Tongue (tissue), 2 donors: Measurements from ENCODE around the gene ANAPC10. TPM values are rescaled to one million over a fixed set of nuclear protein-coding genes. Genes with fewer than 3 reads are reported as not detected.
"Not testable (repeated sequence)": the region's sequence is repeated elsewhere in the genome, so short reads cannot be mapped to it uniquely, and the experiment has no call there.

Experiments
- DNase-seq: peaks from one replicate; pipeline ENCODE4 v3.0.0-alpha.2; 2015
- total RNA-seq: library from RNA; depleted of rRNA; stranded (reverse); fragments of >200 nt; gene quantifications from one replicate; pipeline ENCODE4 v1.2.3, GENCODE V29; 2014

ANAPC10 gene
- total RNA-seq, 1 donor from 2014 or later, result 41.5 TPM

DNA sequence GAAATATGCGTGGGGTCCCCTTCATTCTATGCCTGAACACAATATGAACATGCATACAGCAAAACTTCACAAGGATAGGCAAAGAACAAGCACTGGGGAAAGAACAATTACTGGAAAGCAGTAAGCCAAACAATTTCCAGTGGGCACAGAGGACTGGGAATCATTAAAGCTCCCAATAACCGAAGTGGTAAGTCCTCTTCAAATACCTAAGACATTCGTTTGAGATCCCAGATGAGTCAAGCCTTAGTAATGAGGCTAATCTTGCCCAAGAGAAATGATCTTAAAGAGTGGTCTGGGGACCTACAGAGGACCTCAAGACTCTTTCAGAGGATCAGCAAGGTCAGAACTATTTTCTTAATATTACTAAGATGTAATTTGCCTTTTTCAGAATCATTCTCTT is 28.6 kb downstream of the ANAPC10 start:
- no peak for DNase-seq

DNA sequence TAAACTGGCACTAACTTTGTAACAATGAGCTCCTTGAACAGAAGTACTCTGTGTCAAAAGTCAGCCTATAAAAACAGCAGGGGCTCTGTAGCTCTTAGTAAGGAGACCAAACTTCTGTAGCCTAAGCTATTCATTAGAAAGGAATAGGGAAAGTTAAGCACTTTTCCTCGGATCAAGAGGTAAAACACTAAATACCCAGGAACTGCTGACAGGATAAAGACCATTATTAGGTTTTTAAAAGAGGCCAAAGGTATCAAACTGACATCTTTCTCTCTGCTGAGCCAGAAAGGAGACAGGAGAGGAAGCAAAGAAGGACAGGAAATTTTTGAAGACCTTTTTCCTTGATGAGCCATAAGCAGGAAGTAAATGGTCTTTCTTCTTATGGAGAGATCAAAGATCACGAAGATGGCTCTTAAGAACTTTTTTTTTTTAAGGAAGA is 31.9 kb downstream of the ANAPC10 start:
- no peak for DNase-seq

DNA sequence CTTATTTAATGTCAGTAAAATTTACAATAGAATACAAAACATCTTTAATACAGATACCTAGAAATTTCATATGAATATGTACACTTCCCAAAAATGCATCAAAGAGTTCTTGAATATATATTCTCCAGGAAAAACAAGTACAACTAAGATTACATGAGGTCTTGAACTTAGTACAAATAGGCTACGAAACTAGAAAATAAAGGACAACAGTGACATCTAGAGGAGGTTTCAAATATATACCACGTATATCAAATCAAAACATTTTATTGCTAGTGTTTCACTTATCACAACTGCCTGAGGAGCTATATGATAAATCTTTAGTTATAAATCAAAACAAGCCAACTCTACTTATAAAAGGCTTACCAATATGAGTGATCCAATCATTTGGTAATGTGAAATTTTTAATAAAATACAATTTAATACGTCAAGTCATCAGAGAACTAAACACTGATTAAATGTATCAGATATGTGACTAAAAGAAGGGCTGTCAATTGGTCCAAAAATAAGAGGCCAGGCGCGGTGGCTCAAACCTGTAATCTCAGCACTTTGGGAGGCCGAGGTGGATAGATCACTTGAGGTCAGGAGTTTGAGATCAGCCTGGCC is 36.6 kb downstream of the ANAPC10 start:
- DNase-seq, result peak; percentile 76

DNA sequence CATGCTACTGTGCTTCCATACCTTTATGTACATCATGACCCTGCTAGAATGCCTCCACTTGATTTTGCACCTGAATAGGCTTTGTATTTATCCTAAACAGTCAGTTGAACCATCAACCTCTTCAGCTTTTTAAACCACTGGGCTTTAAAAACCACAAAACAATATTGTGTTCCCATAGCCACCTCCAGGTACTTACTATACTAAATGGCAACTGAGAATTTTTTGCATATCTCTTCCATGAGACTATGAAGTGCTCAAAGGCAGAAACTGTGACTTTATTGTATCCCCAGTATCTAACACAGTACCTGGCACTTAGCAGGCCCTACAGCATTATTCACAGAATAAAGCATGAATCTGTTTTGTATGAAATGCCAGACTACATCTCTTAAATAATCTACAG is 39.7 kb downstream of the ANAPC10 start:
- no peak for DNase-seq

DNA sequence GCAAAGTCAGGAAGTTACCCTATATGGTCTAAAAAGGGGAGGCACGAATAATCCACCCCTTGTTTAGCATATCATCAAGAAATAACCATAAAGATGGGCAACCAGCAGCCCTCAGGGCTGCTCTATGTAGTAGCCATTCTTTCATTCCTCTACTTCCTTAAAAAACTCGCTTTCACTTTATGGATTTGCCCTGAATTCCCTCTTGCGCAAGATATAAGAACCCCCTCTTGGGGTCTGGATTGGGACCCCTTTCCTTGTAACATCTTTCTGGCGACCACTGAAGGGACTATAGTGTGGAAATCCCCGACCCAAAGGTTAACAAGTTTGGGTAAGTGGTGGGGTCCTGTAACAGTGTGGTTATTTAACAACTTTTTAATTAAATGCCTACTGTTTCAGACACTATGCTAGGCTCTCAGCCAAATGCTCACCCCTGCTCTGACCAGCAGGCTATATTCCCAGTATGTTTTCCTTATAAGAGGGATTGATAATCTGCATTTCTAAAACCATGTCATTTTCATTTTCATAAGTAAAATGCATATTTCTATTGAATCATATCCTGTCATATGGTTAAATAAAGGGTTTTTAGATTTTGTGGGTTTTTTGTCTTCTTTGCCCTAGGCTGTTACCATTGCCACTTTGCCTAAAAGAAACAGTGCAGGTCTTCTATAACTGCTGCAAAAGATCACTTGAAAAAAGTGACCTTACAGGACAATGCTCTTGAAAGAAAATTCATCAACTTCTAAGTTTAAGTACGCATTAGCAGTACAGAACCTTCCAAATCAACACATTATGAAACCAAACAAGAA is 41.5 kb downstream of the ANAPC10 start:
- no peak for DNase-seq

DNA sequence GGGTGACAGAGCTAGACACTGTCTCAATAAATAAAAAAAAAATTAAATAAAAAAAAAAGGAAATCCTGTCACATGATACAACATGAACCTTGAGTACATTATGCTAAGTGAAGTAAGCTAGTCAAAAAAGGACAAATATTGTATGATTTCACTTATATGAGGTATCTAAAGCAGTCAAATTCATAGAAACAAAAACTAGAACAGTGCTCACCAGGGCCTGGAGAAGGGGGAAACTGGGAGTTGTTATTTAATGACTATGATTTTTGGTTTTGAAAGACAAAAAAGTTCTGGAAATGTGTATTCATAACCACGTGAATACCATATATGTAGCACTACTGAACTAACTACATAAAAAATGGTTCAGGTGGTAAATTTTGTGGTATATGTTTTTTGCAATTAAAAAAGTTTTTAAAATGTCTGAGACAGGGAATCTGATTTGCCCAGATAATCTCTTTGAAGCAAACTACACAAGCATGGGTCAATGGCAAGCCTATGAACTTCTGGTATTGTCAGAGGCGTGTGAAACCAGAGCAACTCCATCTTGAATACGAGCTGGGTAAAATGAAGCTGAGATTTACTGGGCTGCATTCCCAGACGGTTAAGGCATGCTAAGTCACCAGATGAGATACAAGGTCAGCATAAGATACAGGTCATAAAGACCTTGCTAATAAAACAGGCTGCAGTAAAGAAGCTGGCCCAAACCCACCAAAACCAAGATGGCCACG is 42.3 kb downstream of the ANAPC10 start:
- no peak for DNase-seq

DNA sequence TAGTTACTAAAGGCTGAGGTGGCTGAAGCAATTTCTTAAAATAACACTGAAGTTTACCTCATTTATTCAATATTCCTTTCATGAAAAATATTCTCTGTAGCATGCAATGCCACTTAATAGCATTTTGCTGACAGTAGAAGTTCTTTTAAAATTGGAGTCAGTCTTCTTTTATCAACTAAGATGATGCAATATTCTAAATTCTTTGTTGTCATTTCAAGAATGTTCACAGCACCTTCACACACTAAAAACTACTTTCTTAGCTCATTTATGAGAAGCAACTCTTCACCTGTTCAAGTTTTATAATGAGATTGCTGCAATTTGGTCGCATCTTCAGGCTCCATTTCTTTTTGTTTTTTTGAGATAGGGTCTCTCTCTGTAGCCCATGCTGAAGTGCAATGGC is 48.8 kb downstream of the ANAPC10 start:
- DNase-seq, result no peak

DNA sequence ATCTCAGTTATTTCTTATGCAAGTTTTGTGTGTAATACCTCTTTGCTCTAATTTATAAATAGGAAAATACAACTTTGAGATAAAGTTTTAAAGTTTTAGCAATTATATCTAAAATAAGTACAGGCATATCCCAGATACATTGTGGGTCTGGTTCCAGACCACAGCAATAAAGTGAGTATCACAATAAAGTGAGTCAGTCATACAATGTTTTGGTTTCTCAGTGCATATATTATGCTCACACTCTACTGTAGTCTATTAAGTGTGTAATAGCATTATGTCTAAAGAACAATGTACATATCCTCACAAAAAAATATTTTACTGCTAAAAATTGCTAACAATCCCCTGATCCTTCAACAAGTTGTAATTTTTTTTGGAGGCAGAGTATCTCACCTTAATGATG is 49.2 kb downstream of the ANAPC10 start:
- no peak for DNase-seq

DNA sequence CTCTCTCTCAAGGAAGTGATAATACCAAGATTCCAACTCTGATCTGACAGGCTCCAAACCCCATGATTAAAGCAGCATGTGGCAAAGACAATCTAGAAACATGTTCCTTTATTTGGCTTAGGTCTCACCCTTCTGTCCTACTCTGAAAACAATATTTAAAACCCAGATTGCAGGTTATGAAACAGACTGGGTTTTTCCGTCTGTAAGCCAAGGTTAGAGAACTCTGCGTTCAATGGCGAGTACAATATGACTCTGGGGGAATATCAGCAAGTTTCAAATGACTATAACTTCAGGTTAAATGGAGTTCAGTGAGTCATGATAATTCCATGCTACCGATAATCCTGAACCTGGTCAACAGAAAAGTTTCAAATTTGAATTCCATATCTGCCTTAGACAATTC is 50.8 kb downstream of the ANAPC10 start:
- DNase-seq, result no peak

DNA sequence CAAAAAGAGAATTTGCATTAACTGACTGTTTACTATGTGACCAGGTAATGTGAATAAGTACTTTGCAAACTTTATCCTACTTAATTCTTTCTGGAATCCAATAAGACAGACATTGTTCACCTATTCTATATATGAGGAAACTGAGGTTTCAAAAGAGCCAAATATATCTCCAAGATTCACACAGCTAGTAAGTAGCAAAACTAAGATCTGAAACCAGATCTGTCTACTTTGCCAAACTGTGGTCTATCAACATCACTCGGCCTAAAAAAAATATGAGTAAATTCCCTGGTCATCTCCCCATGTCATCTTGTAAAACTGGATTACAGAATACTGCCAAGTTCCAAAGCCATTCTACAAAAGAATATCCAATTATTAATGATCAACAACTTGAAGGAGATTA is 52.8 kb downstream of the ANAPC10 start:
- DNase-seq, result no peak

DNA sequence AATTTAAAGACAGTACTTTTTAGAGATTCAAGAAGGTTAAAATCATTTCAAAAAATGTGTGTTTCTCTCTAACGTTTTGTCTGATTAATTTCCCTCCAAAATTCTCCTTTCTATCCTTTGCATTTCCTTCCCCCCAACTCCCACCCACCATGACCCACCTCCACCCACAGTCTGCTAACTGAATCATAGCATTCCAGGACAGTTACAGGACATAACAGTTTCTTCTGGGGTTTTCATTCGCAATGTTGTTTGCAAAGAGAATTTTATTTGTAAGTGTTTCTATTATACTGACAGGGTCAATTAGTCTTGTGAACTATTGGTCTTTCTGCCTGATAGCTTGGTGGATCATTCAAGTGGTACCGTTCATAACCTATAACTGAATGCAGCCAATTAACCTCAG is 53.7 kb downstream of the ANAPC10 start:
- DNase-seq, result no peak

DNA sequence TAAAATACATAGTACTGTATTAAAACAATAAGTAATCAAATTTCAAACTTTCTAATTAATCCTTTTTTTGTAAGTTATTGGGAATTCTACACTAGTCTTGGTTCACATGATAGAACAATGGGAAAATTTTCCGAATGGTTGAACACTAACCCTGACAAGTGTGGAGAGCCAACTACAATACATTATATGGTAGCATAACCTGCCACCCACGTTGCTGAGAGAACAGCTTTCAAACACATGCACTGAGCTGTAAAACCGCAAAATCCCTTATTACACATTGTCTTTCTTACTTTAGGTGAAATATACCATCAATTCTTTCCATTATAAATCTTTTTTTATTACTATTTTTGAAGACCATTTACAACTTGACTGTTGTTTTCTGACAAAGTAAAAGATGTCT is 54.7 kb downstream of the ANAPC10 start:
- peak; percentile 31 for DNase-seq

DNA sequence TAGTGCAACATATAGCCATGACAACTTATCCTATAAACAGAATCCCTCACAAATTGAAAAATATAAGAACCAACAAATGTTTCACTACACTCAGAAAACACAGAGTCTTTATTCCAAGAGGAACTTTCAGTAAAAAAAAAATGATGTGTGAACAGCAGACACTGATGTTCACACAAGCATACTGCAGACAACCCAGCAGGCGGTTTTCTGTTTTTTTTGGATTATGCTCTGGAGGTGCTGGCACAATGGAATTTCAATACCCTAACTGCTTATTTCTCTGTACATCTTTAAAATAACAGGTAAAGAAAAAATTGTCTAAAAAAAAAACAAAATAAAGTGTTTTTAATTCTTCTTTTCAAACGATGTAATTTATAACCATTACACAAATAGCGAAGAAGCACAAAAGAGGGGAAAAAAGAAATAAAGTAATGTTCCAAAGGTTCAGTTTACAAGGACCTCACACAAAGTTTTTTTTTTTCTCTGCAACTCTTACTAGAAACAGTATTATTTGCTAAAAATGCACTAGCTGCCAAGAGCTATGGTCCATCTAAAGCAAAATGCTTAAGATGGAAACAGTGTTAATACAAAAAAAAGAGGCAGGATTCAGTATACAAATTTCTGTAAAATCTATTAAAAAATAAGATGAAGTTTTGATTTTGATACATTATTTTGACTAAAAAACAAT is 55.3 kb downstream of the ANAPC10 start:
- DNase-seq, result no peak

DNA sequence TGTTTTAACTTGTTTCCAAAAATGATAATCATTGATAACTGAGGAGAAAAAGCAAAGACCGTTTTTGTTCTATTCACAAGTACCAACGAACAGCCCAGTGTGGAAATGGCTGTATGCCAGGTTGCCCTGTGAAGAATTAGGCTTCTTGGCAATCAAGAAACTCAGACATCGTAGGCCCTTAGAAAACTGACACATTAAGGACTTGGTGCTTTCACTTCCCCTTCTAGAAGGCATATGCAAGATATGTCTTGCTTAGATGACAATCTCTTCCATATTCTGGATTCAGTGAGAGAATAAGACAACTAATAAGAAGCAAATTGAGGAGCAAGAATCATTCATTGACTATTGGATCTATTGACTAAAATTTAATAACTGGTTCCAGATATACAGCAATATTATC is 56.6 kb downstream of the ANAPC10 start:
- peak; percentile 19 for DNase-seq

DNA sequence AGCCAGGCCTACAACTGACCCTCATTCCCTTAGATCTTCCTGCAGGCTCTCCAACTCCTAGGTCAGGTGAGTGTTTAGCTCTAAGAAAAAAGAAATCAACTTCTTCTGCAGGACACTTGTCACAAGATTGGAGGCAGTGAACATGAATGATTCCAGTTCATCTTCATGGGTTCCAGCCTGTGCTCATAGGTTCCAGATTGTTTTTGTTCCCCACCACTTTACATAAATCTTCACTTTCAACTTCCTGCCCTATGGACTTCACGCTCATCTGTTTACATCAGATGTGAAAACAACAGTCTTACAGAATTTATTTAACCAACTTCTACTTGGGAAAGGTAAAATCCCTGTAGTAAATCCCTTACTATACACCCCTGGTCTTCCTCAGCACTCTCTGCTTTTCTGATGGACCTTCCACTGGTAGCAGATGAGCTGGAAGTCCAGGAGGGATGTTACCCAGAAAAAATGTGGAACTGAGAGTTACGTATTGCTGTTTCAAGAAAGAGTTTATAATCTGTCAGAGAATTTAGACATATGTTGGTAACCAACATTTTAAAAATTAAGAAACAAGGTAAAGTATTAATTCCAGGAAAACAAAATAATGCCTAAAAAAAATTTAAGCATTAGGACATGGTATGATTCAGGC is 62.4 kb downstream of the ANAPC10 start:
- no peak for DNase-seq

DNA sequence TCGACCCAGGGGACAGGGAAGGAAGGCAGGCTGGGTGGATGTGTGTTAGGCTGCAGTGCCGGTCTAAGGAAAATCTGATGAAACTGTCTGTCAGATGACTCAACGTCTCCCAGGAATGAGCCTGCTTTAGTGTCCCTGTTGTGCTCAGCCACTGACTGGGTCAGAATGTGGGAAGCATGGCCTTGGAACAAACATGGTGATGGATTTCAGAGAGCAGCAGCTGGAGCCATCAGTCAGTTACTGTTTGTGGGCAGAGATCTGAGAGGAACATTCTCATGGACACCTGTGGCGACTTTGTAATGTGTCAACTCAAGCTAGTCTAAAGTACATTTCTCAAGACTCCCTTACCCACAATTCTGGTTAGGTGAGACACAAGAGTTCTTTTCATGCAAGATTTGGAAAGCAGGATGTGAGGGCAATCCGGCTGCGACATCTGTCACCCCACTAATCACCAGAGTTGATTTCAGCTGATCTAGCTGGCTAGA is 63.2 kb downstream of the ANAPC10 start:
- peak; percentile 86 for DNase-seq

DNA sequence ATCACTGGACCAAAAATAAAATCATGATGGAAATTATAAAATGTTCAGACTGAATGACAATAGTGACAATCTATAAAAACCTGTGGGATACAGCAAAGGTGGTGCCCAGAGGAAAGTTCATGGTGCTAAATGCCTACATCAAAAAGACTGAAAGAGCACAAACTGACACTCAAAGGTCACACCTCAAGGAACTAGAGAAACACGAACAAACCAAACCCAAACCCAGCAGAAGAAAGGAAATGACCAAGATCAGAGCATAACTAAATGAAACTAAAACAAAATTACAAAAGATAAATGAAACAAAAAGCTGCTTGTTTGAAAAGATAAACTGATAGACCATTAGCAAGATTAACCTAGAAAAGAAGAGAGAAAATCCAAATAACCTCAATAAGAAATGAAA is 78.7 kb downstream of the ANAPC10 start:
- no peak for DNase-seq

DNA sequence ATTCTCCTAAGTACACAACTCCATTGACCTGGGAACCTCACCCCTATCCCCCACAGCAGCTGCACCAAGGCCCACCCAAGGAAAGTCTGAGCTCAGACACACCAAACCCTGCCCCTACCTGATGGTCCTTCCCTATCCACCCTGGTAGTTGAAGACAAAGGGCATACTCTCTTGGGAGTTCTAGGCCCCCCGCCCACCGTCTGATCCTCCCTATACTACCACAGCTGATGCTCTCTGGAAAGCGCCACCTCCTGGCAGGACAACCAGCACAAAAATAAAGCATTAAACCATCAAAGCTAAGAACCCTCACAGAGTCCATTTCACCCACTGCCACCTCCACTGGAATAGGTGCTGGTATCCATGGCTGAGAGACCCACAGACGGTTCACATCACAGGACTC is 83.6 kb downstream of the ANAPC10 start:
- no peak for DNase-seq

DNA sequence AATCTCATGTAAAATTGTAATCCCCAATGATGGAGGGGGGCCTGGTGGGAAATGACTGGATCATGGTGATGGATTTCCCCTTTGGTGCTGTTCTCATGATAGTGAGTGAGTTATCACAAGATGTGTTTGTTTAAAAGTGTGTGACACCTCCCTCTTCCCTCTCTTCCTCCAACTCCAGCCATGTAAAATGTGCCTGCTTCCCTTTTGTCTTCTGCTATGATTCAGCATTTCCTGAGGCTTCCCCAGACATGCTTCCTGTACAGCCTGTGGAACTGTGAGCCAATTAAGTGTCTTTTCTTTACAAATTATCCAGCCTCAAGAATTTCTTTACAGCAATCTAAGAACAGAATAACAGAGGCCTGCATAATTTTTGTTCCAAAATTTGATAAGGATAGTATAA is 85.2 kb downstream of the ANAPC10 start:
- DNase-seq, result no peak

DNA sequence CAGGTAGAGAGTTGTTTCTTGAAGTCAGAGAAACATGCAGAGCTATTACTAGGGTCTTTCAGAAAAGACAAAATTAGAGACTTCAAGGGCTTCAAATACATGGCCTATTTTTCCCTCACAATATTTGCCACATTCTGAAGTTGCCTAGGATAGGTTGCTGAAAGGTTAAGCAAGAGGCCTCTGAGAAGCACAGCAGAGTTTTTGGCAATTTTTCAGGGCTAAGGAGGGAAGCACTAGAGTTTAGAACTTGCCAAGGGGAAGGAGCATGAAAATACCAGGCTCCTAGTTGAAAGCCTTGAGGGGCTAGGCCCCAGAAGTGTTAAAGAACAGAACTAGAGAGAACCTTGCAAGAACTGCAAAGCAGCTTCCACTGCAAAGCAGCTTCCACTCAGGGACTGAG is 86.4 kb downstream of the ANAPC10 start:
- DNase-seq, result no peak

DNA sequence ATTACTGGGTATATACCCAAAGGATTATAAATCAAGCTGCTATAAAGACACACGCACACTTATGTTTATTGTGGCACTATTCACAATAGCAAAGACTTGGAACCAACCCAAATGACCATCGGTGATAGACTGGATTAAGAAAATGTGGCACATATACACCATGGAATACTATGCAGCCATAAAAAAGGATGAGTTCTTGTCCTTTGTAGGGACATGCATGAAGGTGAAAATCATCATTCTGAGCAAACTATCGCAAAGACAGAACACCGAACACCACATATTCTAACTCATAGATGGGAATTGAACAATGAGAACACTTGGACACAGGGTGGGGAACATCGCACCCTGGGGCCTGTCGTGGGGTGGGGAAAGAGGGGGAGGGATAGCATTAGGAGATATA is 87.7 kb downstream of the ANAPC10 start:
- DNase-seq, result not testable (repeated sequence)

DNA sequence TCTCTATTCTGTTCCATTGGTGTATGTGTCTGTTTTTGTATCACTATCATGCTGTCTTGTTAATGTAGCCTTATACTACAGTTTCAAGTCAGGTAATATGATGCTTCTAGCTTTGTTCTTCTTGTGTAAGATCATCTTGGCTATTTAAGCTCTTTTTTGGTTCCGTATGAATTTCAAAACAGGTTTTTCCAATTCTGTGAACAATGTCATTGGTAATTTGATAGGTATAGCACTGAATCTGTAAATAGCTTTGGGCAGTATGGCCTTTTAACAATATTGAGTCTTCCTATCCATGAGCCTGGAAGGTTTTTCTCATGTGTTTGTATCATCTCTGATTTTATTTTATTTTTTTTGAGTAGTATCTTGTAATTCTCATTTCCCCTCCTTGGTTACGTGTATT is 94.3 kb downstream of the ANAPC10 start:
- DNase-seq, result no peak
